Thyroid gland (tissue), 4 donors: Measurements from ENCODE around the gene AATF.

Source experiments
- CTCF ChIP-seq, 6 experiments: fragments of 200-600 bp in 3 of 6; fragments of 450-650 bp in 3 of 6; sonication (generic) in 3 of 6; IDR thresholded peaks; one replicate each; pipeline ENCODE4 v1.5.1; 2016 to 2019; ENCODE audit warnings: antibody characterized with exemption in 6 of 6, mild to moderate bottlenecking in 2 of 6, inconsistent platforms in 1 of 6, moderate library complexity in 1 of 6
- POLR2A ChIP-seq, 2 donors: fragments of 450-650 bp; IDR thresholded peaks; one replicate each; pipeline ENCODE4 v1.6.1; 2017; ENCODE audit warnings: antibody characterized with exemption in 2 of 2, mild to moderate bottlenecking in 2 of 2, moderate library complexity in 1 of 2

DNA sequence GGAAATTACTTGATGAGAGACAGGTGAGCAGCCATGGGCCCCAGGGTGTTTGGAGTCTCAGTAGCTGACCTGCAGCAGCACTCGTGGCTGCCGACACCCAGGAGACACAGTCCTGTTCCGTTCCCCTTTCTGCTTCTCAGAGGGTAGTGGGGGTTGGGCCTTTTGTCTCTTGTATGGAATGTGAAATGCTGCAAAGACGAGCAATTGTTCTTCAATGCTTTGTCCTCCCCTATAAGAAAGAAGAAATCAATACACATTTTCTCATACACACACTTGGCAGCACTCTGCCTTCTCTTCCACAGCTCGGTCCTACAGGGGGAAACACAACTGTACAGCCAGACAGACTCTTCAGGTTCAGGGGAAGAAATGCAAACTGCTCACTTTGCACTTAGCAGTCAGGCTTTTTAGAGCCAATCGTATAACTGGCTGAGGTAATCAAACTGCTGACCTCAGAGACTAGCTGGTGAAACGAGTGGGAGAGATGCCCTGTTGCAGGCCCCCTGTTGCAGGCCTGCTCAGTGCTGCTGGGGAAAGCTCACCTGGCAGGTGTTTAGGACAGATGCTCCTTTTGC, 96.7 kb downstream of the AATF start:
- TF ChIP-seq CTCF (IDR thresholded peaks at IDR 0.05) (no peak), POLR2A (IDR thresholded peaks at IDR 0.05) (no peak)
